ENCODE data around the gene TMEM127. TPM values are rescaled to one million over a fixed set of nuclear protein-coding genes. Genes with fewer than 3 reads are reported as not detected.

TMEM127 gene
- total RNA-seq, 3 donors from 2014 or later (not counting 1 experiment from before 2014, with no cell fraction given), result 49.8 to 59.3 (median 54.5) TPM

DNA sequence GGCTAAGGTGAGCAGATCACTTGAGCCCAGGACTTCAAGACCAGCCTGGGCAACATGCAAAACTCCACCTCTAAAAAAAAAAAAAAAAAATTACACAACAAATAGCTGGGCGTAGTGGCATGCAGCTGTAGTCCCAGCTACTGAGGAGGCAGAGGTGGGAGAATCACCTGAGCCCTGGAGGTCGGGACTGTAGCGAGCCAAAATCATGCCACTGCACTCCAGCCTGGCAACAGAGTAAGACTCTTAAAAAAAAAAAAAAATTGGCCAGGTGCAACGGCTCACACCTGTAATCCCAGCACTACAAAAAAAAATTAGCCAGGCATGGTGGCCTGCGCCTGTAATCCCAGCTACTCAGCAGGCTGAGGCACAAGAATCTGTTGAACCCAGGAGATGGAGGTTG is 64.5 kb downstream of the TMEM127 start:
- TF ChIP-seq, protein P1, sequence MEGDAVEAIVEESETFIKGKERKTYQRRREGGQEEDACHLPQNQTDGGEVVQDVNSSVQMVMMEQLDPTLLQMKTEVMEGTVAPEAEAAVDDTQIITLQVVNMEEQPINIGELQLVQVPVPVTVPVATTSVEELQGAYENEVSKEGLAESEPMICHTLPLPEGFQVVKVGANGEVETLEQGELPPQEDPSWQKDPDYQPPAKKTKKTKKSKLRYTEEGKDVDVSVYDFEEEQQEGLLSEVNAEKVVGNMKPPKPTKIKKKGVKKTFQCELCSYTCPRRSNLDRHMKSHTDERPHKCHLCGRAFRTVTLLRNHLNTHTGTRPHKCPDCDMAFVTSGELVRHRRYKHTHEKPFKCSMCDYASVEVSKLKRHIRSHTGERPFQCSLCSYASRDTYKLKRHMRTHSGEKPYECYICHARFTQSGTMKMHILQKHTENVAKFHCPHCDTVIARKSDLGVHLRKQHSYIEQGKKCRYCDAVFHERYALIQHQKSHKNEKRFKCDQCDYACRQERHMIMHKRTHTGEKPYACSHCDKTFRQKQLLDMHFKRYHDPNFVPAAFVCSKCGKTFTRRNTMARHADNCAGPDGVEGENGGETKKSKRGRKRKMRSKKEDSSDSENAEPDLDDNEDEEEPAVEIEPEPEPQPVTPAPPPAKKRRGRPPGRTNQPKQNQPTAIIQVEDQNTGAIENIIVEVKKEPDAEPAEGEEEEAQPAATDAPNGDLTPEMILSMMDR (IDR thresholded peaks at IDR 0.05), result no peak
- no peak overlapping the region for H3K4me3 Mint-ChIP-seq
- 80% methylated on average over 4 of the region's 5 CpGs for WGBS (ENCODE audit: insufficient coverage)
- peaks cover 58 to 73% of the 10 kb centered on the region in 2 donors for H3K4me1 Mint-ChIP-seq
- DNase-seq (no peak), ATAC-seq (no peak)
- no peaks in the 10 kb centered on the region for H3K9me3 ChIP-seq (ENCODE audit: control insufficient read depth, insufficient read depth, low read length)
- H3K36me3 Mint-ChIP-seq, result no peaks in the 10 kb centered on the region
- peak overlapping the region; percentile 3 to 89 for H3K27ac Mint-ChIP-seq
- peaks cover 26% of the 10 kb centered on the region for H3K4me1 ChIP-seq (ENCODE audit: control insufficient read depth, insufficient read depth, low read length)
- no peaks in the 10 kb centered on the region for H3K36me3 ChIP-seq (ENCODE audit: control insufficient read depth, insufficient read depth, low read length)
- no peaks in the 10 kb centered on the region for H3K27me3 Mint-ChIP-seq (ENCODE audit: low read depth in 2 of 2)
- intact Hi-C loops (cut with micrococcal nuclease), result no loop called here
- no peaks in the 10 kb centered on the region for H3K27me3 ChIP-seq (ENCODE audit: control insufficient read depth, insufficient read depth, low read length)
- no peak overlapping the region for H3K4me3 ChIP-seq (ENCODE audit: low read length)
- H3K27ac ChIP-seq (ENCODE audit: low read length), result no peak overlapping the region
- H3K9me3 Mint-ChIP-seq, result no peaks in the 10 kb centered on the region

DNA sequence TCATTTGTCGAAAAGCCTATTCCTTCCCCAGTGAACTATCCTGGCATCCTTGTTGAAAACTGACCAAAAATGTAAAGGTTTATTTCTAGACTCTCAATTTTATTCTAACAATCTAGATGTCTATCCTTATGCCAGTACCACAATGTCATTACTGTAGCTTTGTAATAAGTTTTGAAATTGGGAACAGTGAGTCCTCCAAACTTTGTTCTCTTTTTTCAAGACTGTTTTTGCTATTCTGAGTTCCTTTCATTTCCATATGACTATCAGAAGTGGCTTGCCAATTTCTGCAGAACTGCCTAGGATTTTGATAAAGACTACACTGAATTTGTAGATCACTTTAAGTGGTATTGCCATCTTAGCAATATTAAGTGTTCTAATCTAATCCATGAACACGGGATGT is 66.9 kb downstream of the TMEM127 start:
- Mint-ChIP-seq H3K27ac (peak overlapping the region; percentile 3 to 30), H3K27me3 (ENCODE audit: low read depth in 2 of 2) (no peaks in the 10 kb centered on the region), H3K36me3 (peaks cover 14% of the 10 kb centered on the region), H3K4me1 (peaks cover 44 to 67% of the 10 kb centered on the region in 2 donors), H3K4me3 (no peak overlapping the region), H3K9me3 (no peaks in the 10 kb centered on the region)
- TF ChIP-seq, protein P1 (IDR thresholded peaks at IDR 0.05), result no peak
- H3K4me3 ChIP-seq (ENCODE audit: low read length), result no peak overlapping the region
- WGBS (ENCODE audit: insufficient coverage), result 100% methylated on average over 1 of the region's 2 CpGs
- H3K36me3 ChIP-seq (ENCODE audit: control insufficient read depth, insufficient read depth, low read length), result peaks cover 15% of the 10 kb centered on the region
- no peaks in the 10 kb centered on the region for H3K27me3 ChIP-seq (ENCODE audit: control insufficient read depth, insufficient read depth, low read length)
- intact Hi-C loops (cut with micrococcal nuclease), result no loop called here
- no peak overlapping the region for H3K27ac ChIP-seq (ENCODE audit: low read length)
- DNase-seq, result no peak
- H3K4me1 ChIP-seq (ENCODE audit: control insufficient read depth, insufficient read depth, low read length), result peaks cover 17% of the 10 kb centered on the region
- no peaks in the 10 kb centered on the region for H3K9me3 ChIP-seq (ENCODE audit: control insufficient read depth, insufficient read depth, low read length)
- no peak for ATAC-seq

Other genes starting within 250 kb of the TMEM127 start
- 1 to 10 TPM; 2.3 to 6.0 (median 3.8) TPM for gene GPAT2, start 231.1 kb downstream of the TMEM127 start, total RNA-seq
- 1 to 10 TPM in 1 of 3 donors, under 1 TPM in 2; 0.18 to 1.3 (median 0.38) TPM for gene ADRA2B, start 149.4 kb downstream of the TMEM127 start, total RNA-seq
- gene ASTL, start 127.5 kb downstream of the TMEM127 start, total RNA-seq, result 10 to 100 TPM in 1 of 3 donors, 1 to 10 TPM in 2; 5.5 to 11.3 (median 8.8) TPM
- gene DUSP2, start 120.6 kb downstream of the TMEM127 start, total RNA-seq, result 100 to 1,000 TPM; 300 to 564 (median 432) TPM
- 100 to 1,000 TPM in 1 of 3 donors, 10 to 100 TPM in 2; 62.6 to 106 (median 86.1) TPM for gene STARD7, start 57.2 kb downstream of the TMEM127 start, total RNA-seq
- gene CIAO1, start 228 bp upstream of the TMEM127 start, total RNA-seq, result 100 to 1,000 TPM in 2 of 3 donors, 10 to 100 TPM in 1; 74.9 to 109 (median 106) TPM
- gene SNRNP200, start 39.5 kb upstream of the TMEM127 start, total RNA-seq, result 100 to 1,000 TPM; 207 to 236 (median 228) TPM
- gene ITPRIPL1, start 59.3 kb upstream of the TMEM127 start, total RNA-seq, result 10 to 100 TPM; 14.1 to 28.7 (median 20.5) TPM
- gene NCAPH, start 69.8 kb upstream of the TMEM127 start, total RNA-seq, result 1 to 10 TPM; 2.1 to 2.9 (median 2.7) TPM
- gene NEURL3, start 239.4 kb upstream of the TMEM127 start, total RNA-seq, result not detected